ENCODE data around the gene BABAM2.
A peak's percentile ranks its signal among the peaks of the same experiment; 100 is the strongest.

The BABAM2 gene

GRCh38 chr2:28339516-28340175 is 449.1 kb downstream of the BABAM2 start:
- DNase-seq = no peak

GRCh38 chr2:28340312-28341202 is 450.0 kb downstream of the BABAM2 start:
- no peak for DNase-seq

GRCh38 chr2:28341208-28341891 is 450.8 kb downstream of the BABAM2 start:
- DNase-seq = no peak

- DNase-seq = no peak
Observed at GRCh38 chr2:28342081-28342967, 451.8 kb downstream of the BABAM2 start.

- DNase-seq = no peak
Observed at GRCh38 chr2:28343184-28343942, 452.8 kb downstream of the BABAM2 start.

GRCh38 chr2:28343971-28344715 is 453.6 kb downstream of the BABAM2 start:
- no peak for DNase-seq

- no peak for DNase-seq
Observed at GRCh38 chr2:28344756-28345373, 454.3 kb downstream of the BABAM2 start.

GRCh38 chr2:28345619-28346018 is 455.1 kb downstream of the BABAM2 start:
- DNase-seq = no peak

GRCh38 chr2:28346587-28346986 is 456.1 kb downstream of the BABAM2 start:
- DNase-seq = no peak

GRCh38 chr2:28347193-28347592 is 456.7 kb downstream of the BABAM2 start:
- DNase-seq = no peak

GRCh38 chr2:28347596-28347995 is 457.1 kb downstream of the BABAM2 start:
- no peak for DNase-seq

GRCh38 chr2:28348149-28348567 is 457.6 kb downstream of the BABAM2 start:
- DNase-seq = peak; percentile 82

GRCh38 chr2:28348921-28349320 is 458.4 kb downstream of the BABAM2 start:
- no peak for DNase-seq

- no peak for DNase-seq
Observed at GRCh38 chr2:28349546-28350165, 459.1 kb downstream of the BABAM2 start.

- DNase-seq = no peak
Observed at GRCh38 chr2:28350196-28350595, 459.7 kb downstream of the BABAM2 start.

GRCh38 chr2:28350791-28351285 is 460.3 kb downstream of the BABAM2 start:
- DNase-seq = no peak

- no peak for DNase-seq
Observed at GRCh38 chr2:28351621-28352020, 461.1 kb downstream of the BABAM2 start.

- no peak for DNase-seq
Observed at GRCh38 chr2:28352104-28352503, 461.6 kb downstream of the BABAM2 start.

GRCh38 chr2:28352610-28353195 is 462.2 kb downstream of the BABAM2 start:
- DNase-seq = no peak
